GM06990 (cell line): ENCODE results near the gene YWHAQ.

Experiments used
- DNase-seq: peaks from one replicate; pipeline ENCODE4 v3.0.0-alpha.2; 2011; ENCODE audit not compliant: insufficient read length; ENCODE audit errors: extremely low read depth
- H3K27me3 ChIP-seq: replicated peaks from 2 replicates; pipeline ENCODE4 v1.6.0; 2011; ENCODE audit warnings: low read length; ENCODE audit not compliant: control insufficient read depth, insufficient read depth
- H3K36me3 ChIP-seq: 2 replicates; pipeline ENCODE4 v1.5.1; 2011; ENCODE audit warnings: low read length; ENCODE audit not compliant: control insufficient read depth, insufficient read depth
- H3K4me3 ChIP-seq: replicated peaks from 2 replicates; pipeline ENCODE4 v1.5.1; 2011; ENCODE audit warnings: low read depth, mild to moderate bottlenecking, control low read depth, low read length
- TF ChIP-seq, protein P1 (sequence below): IDR thresholded peaks from 2 replicates; pipeline ENCODE4 v1.5.1; 2011; ENCODE audit warnings: low read length, control low read depth, mild to moderate bottlenecking, inconsistent platforms; ENCODE audit not compliant: insufficient read depth, poor library complexity, severe bottlenecking

The YWHAQ gene

DNA sequence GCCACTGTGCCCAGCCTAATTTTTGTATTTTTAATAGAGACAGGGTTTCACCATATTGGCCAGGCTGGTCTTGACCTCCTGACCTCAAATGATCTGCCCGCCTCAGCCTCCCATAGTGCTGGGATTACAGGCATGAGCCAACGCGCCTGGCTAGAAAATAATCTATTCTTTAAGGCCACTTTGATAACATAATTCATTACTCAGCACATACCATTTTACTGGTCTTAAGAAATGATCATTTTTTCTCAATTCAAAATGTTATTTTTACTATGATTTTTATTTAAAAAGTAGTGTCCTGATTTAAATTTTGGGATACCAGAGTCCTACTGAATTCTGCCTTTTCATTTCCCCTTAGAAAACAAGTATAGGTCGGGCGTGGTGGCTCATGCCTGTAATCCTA, 48.2 kb downstream of the YWHAQ start:
- no peak for DNase-seq
- Histone ChIP-seq H3K27me3 (no peaks in the 10 kb centered on the region), H3K36me3 (peaks cover under 1% of the 10 kb centered on the region; the same call in 1 of the 2 replicates), H3K4me3 (no peak overlapping the region)
- TF ChIP-seq, protein P1, sequence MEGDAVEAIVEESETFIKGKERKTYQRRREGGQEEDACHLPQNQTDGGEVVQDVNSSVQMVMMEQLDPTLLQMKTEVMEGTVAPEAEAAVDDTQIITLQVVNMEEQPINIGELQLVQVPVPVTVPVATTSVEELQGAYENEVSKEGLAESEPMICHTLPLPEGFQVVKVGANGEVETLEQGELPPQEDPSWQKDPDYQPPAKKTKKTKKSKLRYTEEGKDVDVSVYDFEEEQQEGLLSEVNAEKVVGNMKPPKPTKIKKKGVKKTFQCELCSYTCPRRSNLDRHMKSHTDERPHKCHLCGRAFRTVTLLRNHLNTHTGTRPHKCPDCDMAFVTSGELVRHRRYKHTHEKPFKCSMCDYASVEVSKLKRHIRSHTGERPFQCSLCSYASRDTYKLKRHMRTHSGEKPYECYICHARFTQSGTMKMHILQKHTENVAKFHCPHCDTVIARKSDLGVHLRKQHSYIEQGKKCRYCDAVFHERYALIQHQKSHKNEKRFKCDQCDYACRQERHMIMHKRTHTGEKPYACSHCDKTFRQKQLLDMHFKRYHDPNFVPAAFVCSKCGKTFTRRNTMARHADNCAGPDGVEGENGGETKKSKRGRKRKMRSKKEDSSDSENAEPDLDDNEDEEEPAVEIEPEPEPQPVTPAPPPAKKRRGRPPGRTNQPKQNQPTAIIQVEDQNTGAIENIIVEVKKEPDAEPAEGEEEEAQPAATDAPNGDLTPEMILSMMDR: no peak

DNA sequence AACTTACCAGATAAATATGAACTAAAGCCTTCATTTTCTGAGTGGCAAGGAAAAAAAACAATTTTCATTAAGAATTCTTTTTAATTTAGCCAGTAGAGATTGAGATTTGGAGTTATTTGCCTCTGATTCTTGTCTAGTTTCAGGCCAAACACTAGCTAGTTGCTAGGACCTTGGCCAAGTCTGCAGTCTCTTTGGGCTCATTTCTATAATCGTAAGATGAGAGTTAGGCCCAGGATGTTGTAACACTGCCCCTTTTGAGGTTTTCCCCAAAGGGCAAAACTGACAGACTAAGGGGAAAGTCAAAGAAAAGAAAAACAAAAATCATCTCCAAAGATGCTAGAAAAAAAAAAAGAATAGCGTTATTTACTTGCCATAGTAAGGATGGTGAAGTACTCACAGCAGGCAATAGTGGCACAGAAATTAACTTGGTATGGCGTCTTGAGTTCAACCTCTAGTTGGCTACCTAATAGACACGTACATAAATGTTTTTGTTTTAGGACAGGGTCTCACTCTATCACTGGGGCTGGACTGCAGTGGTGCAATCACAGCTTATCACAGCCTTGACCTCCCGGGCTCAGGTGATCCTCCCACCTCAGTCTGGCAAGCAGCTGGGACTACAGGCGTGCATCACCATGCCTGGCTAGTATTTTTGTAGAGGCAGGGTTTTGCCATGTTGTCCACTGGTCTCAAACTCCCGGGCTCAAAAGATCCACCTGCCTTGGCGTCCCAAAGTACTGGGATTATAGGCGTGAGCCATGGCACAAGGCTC, 52.1 kb downstream of the YWHAQ start:
- no peak for DNase-seq
- no peaks in the 10 kb centered on the region for H3K36me3 ChIP-seq
- TF ChIP-seq, protein P1: no peak
- no peaks in the 10 kb centered on the region for H3K27me3 ChIP-seq
- H3K4me3 ChIP-seq: no peak overlapping the region

DNA sequence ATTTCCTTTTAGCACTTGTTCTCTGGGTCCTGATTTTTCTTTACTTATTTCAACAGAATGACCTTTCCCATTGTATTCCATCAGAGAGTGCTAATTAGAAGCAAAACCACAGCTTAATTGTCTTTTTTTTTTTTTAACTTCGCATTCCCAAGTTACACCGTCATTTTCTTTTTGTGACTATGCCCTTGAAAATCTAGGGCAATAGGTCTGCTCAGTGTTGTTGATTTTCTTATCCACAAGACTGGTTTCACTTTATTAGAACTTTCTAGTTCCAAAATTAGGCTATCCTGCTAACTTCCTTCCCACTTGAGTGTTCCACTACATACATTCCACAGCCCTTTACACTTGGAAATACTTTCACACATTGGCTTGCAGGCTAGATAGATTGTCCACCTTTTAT, 56.5 kb downstream of the YWHAQ start:
- H3K4me3 ChIP-seq: no peak overlapping the region
- DNase-seq: no peak
- no peaks in the 10 kb centered on the region for H3K36me3 ChIP-seq
- no peaks in the 10 kb centered on the region for H3K27me3 ChIP-seq
- TF ChIP-seq, protein P1: no peak

DNA sequence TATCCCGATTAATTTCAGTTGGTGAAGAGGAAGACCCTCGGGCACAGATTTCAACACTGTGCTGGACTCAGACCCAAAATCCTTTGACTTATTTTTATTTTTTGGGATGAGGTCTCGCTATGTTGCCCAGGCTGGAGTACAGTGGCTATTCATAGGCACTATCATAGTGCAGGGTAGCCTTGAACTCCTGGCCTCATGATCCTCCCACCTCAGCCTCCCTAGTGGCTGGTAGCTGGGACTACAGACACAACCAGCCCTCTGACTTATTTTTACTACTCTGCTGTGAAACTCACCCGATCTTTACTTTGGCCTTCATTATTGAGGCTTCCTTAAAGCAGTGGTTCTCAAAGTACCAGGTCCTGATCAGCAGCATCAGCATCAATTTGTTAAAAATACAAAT, 57.0 kb downstream of the YWHAQ start:
- no peak for DNase-seq
- no peaks in the 10 kb centered on the region for H3K36me3 ChIP-seq
- H3K27me3 ChIP-seq: no peaks in the 10 kb centered on the region
- TF ChIP-seq, protein P1: no peak
- H3K4me3 ChIP-seq: no peak overlapping the region

DNA sequence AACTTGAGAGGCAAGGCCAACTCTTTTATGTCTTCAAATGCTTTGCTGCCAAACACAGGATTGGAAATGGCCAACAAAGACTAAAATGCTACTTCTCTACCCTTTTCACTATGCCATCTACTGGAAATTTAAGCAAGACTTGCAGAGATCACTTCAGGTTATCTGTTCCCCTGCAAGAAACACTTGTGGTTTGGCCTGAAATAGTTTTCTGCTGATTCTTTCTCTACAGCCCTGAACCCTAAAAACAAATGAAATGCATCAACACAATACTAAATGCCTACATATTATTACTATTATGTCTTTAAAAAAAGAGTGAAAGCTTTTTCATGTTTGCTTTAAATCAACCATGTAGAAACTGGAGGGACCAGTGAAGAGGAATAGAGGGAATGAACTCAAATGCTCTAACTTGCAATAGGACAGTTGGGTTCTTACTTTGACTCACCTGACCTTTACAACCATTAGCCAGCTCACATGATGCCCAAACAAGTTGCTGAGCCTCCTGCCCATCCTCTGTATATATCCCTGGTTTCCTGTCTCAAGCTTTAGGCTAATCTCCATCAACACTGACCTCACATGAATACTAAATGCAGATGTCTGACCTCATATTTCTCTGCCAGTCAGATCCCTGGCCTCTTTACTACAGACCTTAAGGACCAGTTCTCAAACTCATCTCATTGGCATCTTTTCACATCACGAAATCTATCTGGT, 57.6 kb downstream of the YWHAQ start:
- Histone ChIP-seq H3K27me3 (no peaks in the 10 kb centered on the region), H3K36me3 (no peaks in the 10 kb centered on the region), H3K4me3 (no peak overlapping the region)
- TF ChIP-seq, protein P1: no peak
- DNase-seq: no peak
